HG03460 (cell line): Measurements from ENCODE around the gene ATP2B1.

Source experiments
- ATAC-seq: cut with Tn5 transposase; IDR thresholded peaks from one replicate; pipeline ENCODE4 v1.9.1; 2021; ENCODE audit not compliant: unreplicated experiment

Gene ATP2B1

GRCh38 chr12:89662623-89663022, 46.0 kb downstream of the ATP2B1 start:
- ATAC-seq, result no peak

- ATAC-seq, result no peak
These were observed 46.8 kb downstream of the ATP2B1 start for GRCh38 chr12:89661706-89662330.

- no peak for ATAC-seq
These were observed 50.9 kb downstream of the ATP2B1 start for GRCh38 chr12:89657739-89658138.

- no peak for ATAC-seq
These were observed 51.6 kb downstream of the ATP2B1 start for GRCh38 chr12:89657066-89657465.

GRCh38 chr12:89655841-89656240, 52.8 kb downstream of the ATP2B1 start:
- no peak for ATAC-seq

GRCh38 chr12:89651192-89651591, 57.4 kb downstream of the ATP2B1 start:
- ATAC-seq, result no peak

GRCh38 chr12:89650239-89650638, 58.4 kb downstream of the ATP2B1 start:
- ATAC-seq, result no peak

- no peak for ATAC-seq
These were observed 58.8 kb downstream of the ATP2B1 start for GRCh38 chr12:89649820-89650219.

- no peak for ATAC-seq
These were observed 59.5 kb downstream of the ATP2B1 start for GRCh38 chr12:89649139-89649538.

- no peak for ATAC-seq
These were observed 60.3 kb downstream of the ATP2B1 start for GRCh38 chr12:89648211-89648930.

GRCh38 chr12:89645434-89645833, 63.2 kb downstream of the ATP2B1 start:
- ATAC-seq, result no peak

- ATAC-seq, result no peak
These were observed 65.7 kb downstream of the ATP2B1 start for GRCh38 chr12:89642959-89643358.

GRCh38 chr12:89636776-89637160, 71.9 kb downstream of the ATP2B1 start:
- ATAC-seq, result no peak

- no peak for ATAC-seq
These were observed 72.4 kb downstream of the ATP2B1 start for GRCh38 chr12:89636052-89636775.

GRCh38 chr12:89634508-89634907, 74.1 kb downstream of the ATP2B1 start:
- ATAC-seq, result no peak

GRCh38 chr12:89632778-89633177, 75.9 kb downstream of the ATP2B1 start:
- no peak for ATAC-seq

- no peak for ATAC-seq
These were observed 86.5 kb downstream of the ATP2B1 start for GRCh38 chr12:89622115-89622514.

GRCh38 chr12:89621521-89621920, 87.1 kb downstream of the ATP2B1 start:
- no peak for ATAC-seq

GRCh38 chr12:89619764-89620163, 88.9 kb downstream of the ATP2B1 start:
- ATAC-seq, result no peak

- ATAC-seq, result no peak
These were observed 90.3 kb downstream of the ATP2B1 start for GRCh38 chr12:89618113-89618862.

- no peak for ATAC-seq
These were observed 98.3 kb downstream of the ATP2B1 start for GRCh38 chr12:89610366-89610765.
